ENCODE data around the gene DLG3.
A peak's percentile ranks its signal among the peaks of the same experiment; 100 is the strongest.

The DLG3 gene

GRCh38 chrX:70434352-70434866, 10.2 kb upstream of the DLG3 start:
- Histone ChIP-seq H3F3A (ENCODE audit: low read depth) (no peaks in the 10 kb centered on the region), H3K9me3 (ENCODE audit: insufficient read depth, low read depth, low read length) (no peaks in the 10 kb centered on the region), H3K27me3 (ENCODE audit: insufficient read depth, low read length, poor library complexity, severe bottlenecking) (no peaks in the 10 kb centered on the region), H3K4me3 (ENCODE audit: low read length, poor library complexity, severe bottlenecking) (peak overlapping the region; percentile 86), H3K4me1 (ENCODE audit: insufficient read depth, low read length, poor library complexity, severe bottlenecking) (peaks cover 12% of the 10 kb centered on the region), H3K9ac (ENCODE audit: low read depth, low read length, poor library complexity, severe bottlenecking) (peak overlapping the region; percentile 81), H2AFZ (ENCODE audit: low read length) (peak overlapping the region; percentile 97), H4K20me1 (ENCODE audit: insufficient read depth, low read length, poor library complexity, severe bottlenecking) (no peaks in the 10 kb centered on the region), H3K79me2 (ENCODE audit: insufficient read depth, low read length) (no peaks in the 10 kb centered on the region), H3K9me2 (replicated peaks; ENCODE audit: low read depth, low read length) (no peaks in the 10 kb centered on the region), H3K36me3 (ENCODE audit: insufficient read depth, low read length) (no peaks in the 10 kb centered on the region), H3K4me2 (ENCODE audit: low read depth, low read length, poor library complexity, severe bottlenecking) (peak overlapping the region; percentile 80)
- no peak for TF ChIP-seq EZH2phosphoT487 (IDR thresholded peaks at IDR 0.05; ENCODE audit: borderline replicate concordance)
- no peak for TF ChIP-seq CTCF (conservative IDR thresholded peaks at IDR 0.05; ENCODE audit: low read length)

DNA sequence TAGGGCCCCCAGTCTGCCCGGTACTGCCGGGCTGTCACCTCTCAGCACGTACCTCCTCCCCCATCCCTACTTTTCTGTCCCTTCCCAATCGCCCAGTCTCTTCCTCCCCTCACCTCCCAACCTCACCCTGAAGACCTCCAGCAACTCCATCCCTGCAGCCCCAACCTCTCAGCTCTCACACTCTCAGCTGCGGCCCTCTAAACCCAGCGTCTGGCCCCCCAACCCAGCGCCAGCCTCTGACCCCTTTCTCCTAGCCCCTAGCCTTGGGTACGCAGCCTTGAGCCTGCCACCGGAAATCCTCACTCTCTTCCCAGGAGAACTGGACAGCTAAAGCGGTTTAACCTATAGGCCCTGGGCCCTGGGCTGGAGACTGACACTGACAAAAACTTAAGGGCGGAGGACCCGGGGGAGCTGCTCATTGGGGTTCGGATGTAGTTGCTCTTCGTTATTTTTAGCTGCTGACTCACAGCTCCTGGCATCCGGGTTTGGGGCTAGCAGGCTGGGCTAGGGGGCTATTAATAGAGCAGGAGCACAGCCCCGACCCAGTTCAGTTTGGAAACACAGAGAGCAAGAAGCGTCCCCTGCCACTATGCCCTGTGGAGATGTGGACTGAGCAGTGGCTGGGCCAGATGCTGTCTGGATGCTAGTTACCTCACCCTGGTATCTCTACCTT, 9.6 kb upstream of the DLG3 start:
- Histone ChIP-seq H3K4me2 (ENCODE audit: low read depth, low read length, poor library complexity, severe bottlenecking) (peak overlapping the region; percentile 80), H3K4me1 (ENCODE audit: insufficient read depth, low read length, poor library complexity, severe bottlenecking) (peaks cover 14% of the 10 kb centered on the region), H3K9me2 (replicated peaks; ENCODE audit: low read depth, low read length) (no peaks in the 10 kb centered on the region), H3K9ac (ENCODE audit: low read depth, low read length, poor library complexity, severe bottlenecking) (peak overlapping the region; percentile 48), H3K9me3 (ENCODE audit: insufficient read depth, low read depth, low read length) (no peaks in the 10 kb centered on the region), H3K4me3 (ENCODE audit: low read length, poor library complexity, severe bottlenecking) (peak overlapping the region; percentile 86), H3F3A (ENCODE audit: low read depth) (no peaks in the 10 kb centered on the region), H3K79me2 (ENCODE audit: insufficient read depth, low read length) (no peaks in the 10 kb centered on the region), H3K36me3 (ENCODE audit: insufficient read depth, low read length) (no peaks in the 10 kb centered on the region), H3K27me3 (ENCODE audit: insufficient read depth, low read length, poor library complexity, severe bottlenecking) (no peaks in the 10 kb centered on the region), H4K20me1 (ENCODE audit: insufficient read depth, low read length, poor library complexity, severe bottlenecking) (no peaks in the 10 kb centered on the region), H2AFZ (ENCODE audit: low read length) (peak overlapping the region; percentile 97; the same call in 1 of the 2 replicates)
- TF ChIP-seq CTCF (conservative IDR thresholded peaks at IDR 0.05; ENCODE audit: low read length) (no peak), EZH2phosphoT487 (IDR thresholded peaks at IDR 0.05; ENCODE audit: borderline replicate concordance) (no peak)

DNA sequence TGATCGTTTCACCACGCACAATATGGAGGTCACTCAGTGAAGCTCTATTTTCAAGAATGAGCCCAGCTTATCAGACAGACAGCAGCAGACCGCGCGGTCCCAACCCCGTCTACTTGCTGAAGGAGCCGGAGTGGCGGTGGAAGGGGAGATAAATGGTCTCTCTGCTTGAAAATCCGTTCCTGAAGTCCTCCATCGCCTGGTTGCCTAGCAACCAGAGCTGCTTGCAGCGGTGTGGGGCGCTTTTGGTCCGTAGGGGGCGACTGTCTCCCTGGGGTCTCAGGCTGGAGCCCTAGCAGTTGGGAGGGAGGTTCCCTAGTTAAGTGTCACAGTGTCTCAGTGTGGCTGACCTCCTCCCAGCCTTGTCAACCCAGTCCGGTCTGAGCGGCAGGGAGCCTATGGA, 8.3 kb upstream of the DLG3 start:
- H4K20me1 ChIP-seq (ENCODE audit: insufficient read depth, low read length, poor library complexity, severe bottlenecking): no peaks in the 10 kb centered on the region
- no peaks in the 10 kb centered on the region for H3K27me3 ChIP-seq (ENCODE audit: insufficient read depth, low read length, poor library complexity, severe bottlenecking)
- peaks cover 14% of the 10 kb centered on the region for H3K4me1 ChIP-seq (ENCODE audit: insufficient read depth, low read length, poor library complexity, severe bottlenecking)
- H3K9ac ChIP-seq (ENCODE audit: low read depth, low read length, poor library complexity, severe bottlenecking): no peak overlapping the region
- H3K9me2 ChIP-seq (replicated peaks; ENCODE audit: low read depth, low read length): no peaks in the 10 kb centered on the region
- no peak overlapping the region for H3K4me3 ChIP-seq (ENCODE audit: low read length, poor library complexity, severe bottlenecking)
- no peak overlapping the region for H2AFZ ChIP-seq (ENCODE audit: low read length)
- H3K4me2 ChIP-seq (ENCODE audit: low read depth, low read length, poor library complexity, severe bottlenecking): no peak overlapping the region
- no peaks in the 10 kb centered on the region for H3K79me2 ChIP-seq (ENCODE audit: insufficient read depth, low read length)
- no peaks in the 10 kb centered on the region for H3F3A ChIP-seq (ENCODE audit: low read depth)
- no peaks in the 10 kb centered on the region for H3K9me3 ChIP-seq (ENCODE audit: insufficient read depth, low read depth, low read length)
- H3K36me3 ChIP-seq (ENCODE audit: insufficient read depth, low read length): no peaks in the 10 kb centered on the region
- TF ChIP-seq EZH2phosphoT487 (IDR thresholded peaks at IDR 0.05; ENCODE audit: borderline replicate concordance) (no peak), CTCF (conservative IDR thresholded peaks at IDR 0.05; ENCODE audit: low read length) (peak; percentile 37)
